RPMI8226 (cell line): Measurements from ENCODE around the gene CDC14B.

Source experiments
- DNase-seq: peaks from one replicate; pipeline ENCODE4 v3.0.0-alpha.2; 2015

CDC14B gene

GRCh38 chr9:96480736-96481135 is 138.9 kb downstream of the CDC14B start:
- no peak for DNase-seq

GRCh38 chr9:96478829-96479371 is 140.7 kb downstream of the CDC14B start:
- DNase-seq: no peak

GRCh38 chr9:96476591-96476990 is 143.1 kb downstream of the CDC14B start:
- DNase-seq: no peak

DNA sequence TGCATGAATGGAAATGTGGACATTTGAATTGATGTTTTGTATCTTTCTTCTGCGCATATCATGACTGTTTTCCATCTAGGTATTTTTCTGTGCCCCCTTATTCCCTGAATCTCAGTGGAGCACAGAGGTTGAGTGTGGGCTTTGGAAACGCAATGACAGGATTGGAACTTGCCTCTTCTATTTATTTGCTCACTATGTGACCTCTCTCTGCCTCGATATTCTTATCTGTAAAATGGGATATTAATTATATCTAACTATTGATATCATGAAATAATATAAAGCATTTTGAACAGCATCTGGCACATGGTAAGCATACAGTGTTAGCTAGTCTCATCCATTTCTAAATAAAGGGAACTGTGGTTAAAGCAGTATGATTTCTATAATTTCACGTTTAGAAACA is 143.6 kb downstream of the CDC14B start:
- DNase-seq: no peak

DNA sequence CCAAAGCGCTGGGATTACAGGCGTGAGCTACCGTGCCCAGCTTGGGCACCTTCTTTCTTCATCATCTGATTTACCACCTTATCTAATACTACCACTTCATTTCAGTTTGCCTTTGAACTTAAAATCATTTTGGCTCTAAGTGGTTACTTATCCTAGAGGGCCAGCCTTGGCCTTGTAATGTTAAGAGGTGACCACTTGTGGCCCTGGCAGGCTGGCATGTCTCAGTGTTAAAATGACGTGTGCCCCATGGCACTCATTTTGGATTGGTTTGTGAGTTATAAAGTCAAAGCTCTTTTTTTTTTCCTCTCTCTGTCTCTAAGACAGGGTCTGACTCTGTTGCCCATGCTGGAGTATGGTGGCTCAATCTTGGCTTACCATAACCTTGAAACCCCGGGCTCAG is 151.9 kb downstream of the CDC14B start:
- DNase-seq: no peak

DNA sequence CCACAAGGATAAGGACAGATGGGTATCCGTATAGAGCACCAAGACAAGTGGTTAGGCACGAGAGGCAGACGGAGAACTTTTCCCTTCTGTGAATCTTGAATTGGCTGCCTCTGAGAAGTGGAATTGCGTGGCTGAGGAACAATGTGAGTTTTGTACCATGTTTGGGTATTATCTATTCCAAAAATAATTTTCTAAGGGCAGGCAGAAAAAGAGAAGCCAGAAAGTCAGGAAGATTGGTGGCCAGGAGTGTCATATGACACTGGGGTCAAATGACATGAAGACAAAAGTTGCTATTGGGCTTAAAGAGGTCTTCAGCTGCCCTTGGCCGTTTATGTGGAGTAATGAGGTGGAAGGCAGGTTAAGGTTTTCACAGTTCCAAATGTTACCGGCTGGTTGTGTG is 155.2 kb downstream of the CDC14B start:
- DNase-seq: no peak

DNA sequence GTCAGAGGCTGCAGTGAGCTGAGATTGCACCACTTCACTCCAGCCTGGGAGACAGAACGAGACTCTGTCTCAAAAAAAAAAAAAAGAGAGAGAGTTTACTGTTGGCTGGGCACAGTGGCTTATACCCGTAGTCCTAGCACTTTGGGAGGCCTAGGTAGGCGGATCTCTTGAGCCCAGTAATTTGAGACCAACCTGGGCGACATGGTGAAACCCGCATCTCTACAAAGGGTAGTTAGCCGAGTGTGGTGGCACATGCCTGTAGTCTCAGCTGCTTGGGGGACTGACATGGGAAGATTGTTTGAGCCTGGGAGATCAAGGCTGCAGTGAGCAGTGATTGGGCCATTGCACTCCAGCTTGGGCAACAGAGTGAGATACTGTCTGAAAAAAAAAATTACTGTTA is 157.1 kb downstream of the CDC14B start:
- DNase-seq: no peak

- no peak for DNase-seq
These were observed 158.3 kb downstream of the CDC14B start for GRCh38 chr9:96461336-96461735.

DNA sequence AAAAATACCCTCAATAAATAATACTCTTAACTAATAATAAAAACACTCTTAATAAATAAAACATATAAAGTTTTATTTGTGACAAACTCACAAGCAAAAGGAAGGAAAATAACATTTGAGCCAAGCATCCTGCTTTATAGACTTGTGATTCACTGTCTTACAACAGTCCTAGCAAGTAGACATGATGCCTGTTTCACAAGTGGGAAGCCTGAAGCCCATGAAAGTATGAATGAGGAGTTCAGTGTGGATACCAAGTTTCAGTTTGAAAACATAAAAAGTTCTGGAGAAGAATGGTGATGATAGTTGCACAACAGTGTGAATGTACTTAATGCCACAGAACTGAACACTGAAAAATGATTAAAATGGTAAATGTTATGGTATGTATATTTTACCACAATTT is 158.8 kb downstream of the CDC14B start:
- no peak for DNase-seq

DNA sequence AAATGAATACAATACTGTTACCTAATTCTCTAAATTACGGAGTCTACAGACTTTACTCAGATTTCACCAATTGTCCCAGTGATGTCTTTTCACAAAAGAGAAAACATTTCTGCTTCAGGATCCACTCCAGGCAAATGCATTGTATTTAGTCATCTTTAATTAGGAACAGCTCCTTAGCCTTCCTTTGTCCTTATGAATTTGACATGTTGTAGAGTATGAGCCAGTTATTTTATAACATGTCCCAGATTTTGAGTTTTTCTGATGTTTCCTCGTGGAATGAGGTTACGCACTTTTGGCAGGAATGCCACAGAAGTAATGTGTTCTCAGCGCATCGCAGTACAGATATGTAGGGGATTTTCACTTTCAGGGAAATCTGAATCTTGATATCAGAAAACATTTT is 159.2 kb downstream of the CDC14B start:
- DNase-seq: no peak

DNA sequence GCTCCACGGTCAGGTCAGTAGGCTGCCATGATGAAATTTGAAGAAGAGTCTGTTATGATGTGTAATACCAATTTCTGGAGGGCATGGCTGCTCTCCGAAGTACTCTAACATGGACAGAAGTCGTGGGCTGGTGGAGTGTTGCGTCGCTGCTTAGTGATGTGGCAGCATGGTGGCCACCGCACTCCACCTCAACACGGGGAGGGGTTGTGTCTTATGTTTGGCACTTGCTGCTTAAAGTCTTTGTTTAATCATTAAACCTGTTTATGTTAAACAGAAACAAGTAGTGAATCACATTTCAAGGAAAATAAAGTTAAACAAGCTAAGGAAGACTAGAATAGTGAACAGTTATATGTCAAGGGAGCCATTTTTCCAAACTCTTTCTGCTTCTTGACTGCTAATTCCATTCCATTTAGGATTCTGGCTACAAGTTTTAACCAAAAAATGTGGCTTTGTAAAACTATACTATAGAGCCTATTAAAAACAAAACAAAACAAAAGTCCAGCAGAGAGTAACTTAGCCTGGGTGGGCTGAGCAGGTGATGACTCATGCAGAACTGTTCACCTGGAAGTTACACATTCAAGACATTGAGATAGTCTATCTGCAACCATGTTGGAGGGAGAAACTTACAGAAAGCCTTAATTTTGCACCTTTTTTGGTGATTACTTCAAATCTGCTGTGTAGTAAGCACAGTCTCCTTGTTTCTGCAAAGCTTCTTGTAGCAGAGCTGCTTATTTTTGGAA is 160.2 kb downstream of the CDC14B start:
- no peak for DNase-seq

DNA sequence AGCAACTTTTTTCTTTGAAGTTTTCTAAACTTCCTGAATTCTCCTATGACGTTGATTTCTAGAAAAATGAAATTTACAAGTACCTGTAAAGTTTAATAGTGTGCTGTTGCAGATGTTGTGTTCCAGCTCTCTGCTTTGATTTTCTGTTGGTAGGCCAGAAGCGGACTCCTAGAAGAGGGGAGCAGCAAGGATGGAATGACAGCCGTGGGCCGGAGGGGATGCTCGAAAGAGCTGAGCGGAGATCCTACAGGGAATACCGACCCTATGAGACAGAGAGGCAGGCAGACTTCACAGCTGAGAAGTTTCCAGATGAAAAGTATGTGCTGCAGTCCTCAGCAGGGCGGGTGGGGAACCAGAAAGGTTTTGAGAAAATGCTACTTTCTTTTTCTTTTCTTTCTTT is 161.4 kb downstream of the CDC14B start:
- no peak for DNase-seq

- DNase-seq: no peak
These were observed 162.4 kb downstream of the CDC14B start for GRCh38 chr9:96457266-96457665.

- peak; percentile 23 for DNase-seq
These were observed 166.0 kb downstream of the CDC14B start for GRCh38 chr9:96453625-96454024.

DNA sequence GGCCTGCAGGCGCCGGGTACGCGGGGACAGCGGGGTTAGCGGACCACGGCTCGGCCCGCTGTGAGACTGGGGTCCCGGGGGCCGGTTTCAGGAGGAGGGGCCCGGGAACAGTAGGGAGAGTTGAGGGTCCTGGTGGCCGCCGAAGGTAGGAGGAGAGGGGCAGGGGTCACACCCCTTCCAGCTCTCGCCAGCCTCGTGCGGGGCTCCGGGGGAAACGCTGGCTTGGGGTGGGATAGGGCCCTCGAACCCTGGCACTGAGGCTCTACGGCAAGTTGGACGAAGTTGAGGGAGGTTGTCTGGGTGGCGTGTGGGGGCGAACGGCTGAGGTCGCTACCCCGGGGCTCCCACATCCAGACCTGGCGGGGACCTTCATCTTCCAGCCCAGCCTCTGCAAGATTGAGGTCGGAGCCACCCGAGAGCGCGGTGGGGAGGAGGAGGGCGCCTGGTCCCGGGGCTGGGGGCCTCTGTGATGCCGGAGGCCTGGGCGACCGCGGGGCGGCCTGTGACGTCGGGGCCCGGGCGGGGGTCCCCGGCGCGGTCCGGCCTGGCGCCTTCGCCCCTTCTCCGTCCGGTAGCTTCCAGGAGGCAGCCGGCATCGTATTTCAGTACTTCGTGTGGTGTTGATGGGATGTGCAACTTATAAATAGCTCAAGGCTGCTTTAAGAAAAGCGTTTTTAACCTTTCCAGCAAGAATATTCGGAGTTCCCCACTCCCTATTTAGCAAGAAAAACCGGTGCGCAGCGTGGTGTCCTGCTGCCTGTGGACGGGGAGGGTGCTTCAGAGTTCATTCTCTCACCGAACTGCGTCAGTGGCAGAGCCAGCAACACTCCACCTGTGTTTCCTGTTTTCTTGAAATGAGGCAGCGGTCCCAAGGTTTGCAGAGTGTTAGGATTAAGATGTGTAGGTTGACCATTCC is 168.8 kb downstream of the CDC14B start:
- no peak for DNase-seq
